Chondrocyte (in vitro differentiated cells): ENCODE measurements around the gene SLC35F4. TPM values are rescaled to one million over a fixed set of nuclear protein-coding genes. Genes with fewer than 3 reads are reported as not detected.

ENCODE experiments used
- DNase-seq: peaks from one replicate; pipeline ENCODE4 v3.0.0; 2021; ENCODE audit warnings: mixed read lengths, low spot score
- H3K27ac Mint-ChIP-seq: one replicate; pipeline ENCODE4 v1.8.0; 2021; ENCODE audit warnings: mild to moderate bottlenecking, moderate library complexity, mixed read lengths; ENCODE audit not compliant: unreplicated experiment
- H3K27me3 Mint-ChIP-seq: 2 replicates; pipeline ENCODE4 v1.8.0; 2021; ENCODE audit warnings: low read depth, mixed read lengths
- H3K36me3 Mint-ChIP-seq: 2 replicates; pipeline ENCODE4 v1.8.0; 2021; ENCODE audit warnings: low read depth, mixed read lengths
- H3K4me1 Mint-ChIP-seq: 2 replicates; pipeline ENCODE4 v1.8.0; 2021; ENCODE audit warnings: low read depth, mild to moderate bottlenecking, mixed read lengths
- H3K4me3 Mint-ChIP-seq: one replicate; pipeline ENCODE4 v1.8.0; 2021; ENCODE audit warnings: mild to moderate bottlenecking, moderate library complexity, mixed read lengths; ENCODE audit not compliant: unreplicated experiment
- H3K9me3 Mint-ChIP-seq: 2 replicates; pipeline ENCODE4 v1.8.0; 2021; ENCODE audit warnings: low read depth, mixed read lengths
- CTCF ChIP-seq: fragments of 200-600 bp; sonication (generic); IDR thresholded peaks from 2 replicates; pipeline ENCODE4 v1.5.0; 2021; ENCODE audit warnings: antibody characterized with exemption, mild to moderate bottlenecking, moderate library complexity
- total RNA-seq: library from RNA; stranded (reverse); gene quantifications from 3 replicates; pipeline ENCODE4 v1.2.1, GENCODE V29; 2021

The SLC35F4 gene
- total RNA-seq, 1 donor from 2014 or later, result not detected

GRCh38 chr14:57736391-57736790 lies 129.5 kb downstream of the SLC35F4 start:
- H3K9me3 Mint-ChIP-seq, result no peaks in the 10 kb centered on the region

GRCh38 chr14:57735276-57735675 lies 130.6 kb downstream of the SLC35F4 start:
- H3K4me3 Mint-ChIP-seq, result no peak overlapping the region
- DNase-seq, result no peak
- no peaks in the 10 kb centered on the region for H3K9me3 Mint-ChIP-seq
- H3K27ac Mint-ChIP-seq, result no peak overlapping the region
- H3K36me3 Mint-ChIP-seq, result no peaks in the 10 kb centered on the region
- no peak for TF ChIP-seq CTCF
- no peaks in the 10 kb centered on the region for H3K4me1 Mint-ChIP-seq
- H3K27me3 Mint-ChIP-seq, result no peaks in the 10 kb centered on the region

More at GRCh38 chr14:57736391-57736790, 129.5 kb downstream of the SLC35F4 start:
- Mint-ChIP-seq H3K4me3 (no peak overlapping the region), H3K4me1 (no peaks in the 10 kb centered on the region), H3K36me3 (no peaks in the 10 kb centered on the region), H3K27ac (no peak overlapping the region), H3K27me3 (peaks cover 1% of the 10 kb centered on the region)
- no peak for TF ChIP-seq CTCF
- DNase-seq, result no peak

GRCh38 chr14:57732463-57733285 lies 133.2 kb downstream of the SLC35F4 start:
- no peak for DNase-seq
- Mint-ChIP-seq H3K4me1 (no peaks in the 10 kb centered on the region), H3K27me3 (no peaks in the 10 kb centered on the region), H3K4me3 (no peak overlapping the region), H3K9me3 (no peaks in the 10 kb centered on the region), H3K27ac (no peak overlapping the region), H3K36me3 (no peaks in the 10 kb centered on the region)
- no peak for TF ChIP-seq CTCF

GRCh38 chr14:57729208-57730187 lies 136.4 kb downstream of the SLC35F4 start:
- Mint-ChIP-seq H3K36me3 (no peaks in the 10 kb centered on the region), H3K4me3 (no peak overlapping the region), H3K27me3 (no peaks in the 10 kb centered on the region), H3K4me1 (peaks cover 3% of the 10 kb centered on the region), H3K9me3 (peaks cover 8% of the 10 kb centered on the region), H3K27ac (no peak overlapping the region)
- TF ChIP-seq CTCF, result no peak
- DNase-seq, result no peak
